Regular cardiac myocyte (primary cell): Measurements from ENCODE around the gene PPP1R14C. TPM values are rescaled to one million over a fixed set of nuclear protein-coding genes. Genes with fewer than 3 reads are reported as not detected.

Source experiments
- total RNA-seq: library from RNA; depleted of rRNA; stranded (reverse); fragments of >200 nt; gene quantifications from 2 replicates; pipeline ENCODE4 v1.2.3, GENCODE V29; 2014

Gene PPP1R14C
- 0.38 and 2.5 TPM in 2 replicates for total RNA-seq

DNA sequence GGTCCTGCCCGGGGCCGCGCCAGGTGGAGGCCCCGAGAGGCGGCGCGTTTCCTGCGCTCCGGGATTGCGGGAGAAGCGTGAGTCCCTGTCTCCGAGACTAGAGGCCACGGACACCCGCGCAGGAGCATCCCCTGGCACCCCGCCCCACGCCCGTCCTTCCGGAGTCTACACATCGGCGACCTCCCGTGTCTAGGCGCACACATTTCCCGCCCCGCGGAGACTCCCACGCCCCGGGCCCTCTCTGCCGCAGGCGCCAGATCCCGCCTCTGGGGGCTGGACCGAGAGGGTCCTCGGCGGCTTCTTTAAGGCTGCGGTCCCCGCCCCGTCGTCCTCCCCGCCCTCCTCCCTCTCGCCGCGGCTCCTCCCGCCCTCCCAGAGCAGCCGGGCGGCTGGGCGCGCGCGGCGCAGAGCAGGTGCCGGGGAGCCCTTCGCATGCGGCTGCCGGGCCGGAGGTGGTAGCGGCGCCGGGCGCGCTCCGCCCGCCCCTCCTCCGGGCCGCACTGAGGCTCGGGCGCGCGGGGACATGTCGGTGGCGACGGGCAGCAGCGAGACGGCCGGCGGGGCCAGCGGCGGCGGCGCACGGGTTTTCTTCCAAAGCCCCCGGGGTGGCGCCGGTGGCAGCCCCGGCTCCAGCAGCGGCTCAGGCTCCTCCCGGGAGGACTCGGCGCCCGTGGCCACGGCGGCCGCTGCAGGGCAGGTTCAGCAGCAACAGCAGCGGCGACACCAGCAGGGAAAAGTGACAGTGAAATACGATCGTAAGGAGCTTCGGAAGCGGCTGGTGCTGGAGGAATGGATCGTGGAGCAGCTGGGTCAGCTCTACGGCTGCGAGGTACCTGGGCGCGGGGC lies at the start of gene PPP1R14C:
TSS of gene PPP1R14C (plus strand) at position 375 of the 846 bp plus-strand sequence. CDS start at position 524, 149 bp downstream.

Other genes with a start within 250 kb of the PPP1R14C start
- gene RAET1E, start 244.9 kb upstream of the PPP1R14C start, total RNA-seq = 0.19 TPM in 1 of 2 replicates, not detected in the other
- gene RAET1G, start 219.9 kb upstream of the PPP1R14C start, total RNA-seq = 0.77 TPM in 1 of 2 replicates, not detected in the other
- 8.7 and 12.5 TPM in 2 replicates for gene ULBP2, start 201.0 kb upstream of the PPP1R14C start, total RNA-seq
- gene ULBP1, start 179.1 kb upstream of the PPP1R14C start, total RNA-seq = under 0.01 TPM in 2 replicates
- gene RAET1L, start 117.5 kb upstream of the PPP1R14C start, total RNA-seq = not detected in 2 replicates
- gene ULBP3, start 73.9 kb upstream of the PPP1R14C start, total RNA-seq = 7.3 and 16.7 TPM in 2 replicates
- under 0.01 TPM in 1 of 2 replicates, not detected in the other for gene IYD, start 226.0 kb downstream of the PPP1R14C start, total RNA-seq